ENCODE data around the gene CBFA2T2. TPM values are rescaled to one million over a fixed set of nuclear protein-coding genes. Genes with fewer than 3 reads are reported as not detected.

The CBFA2T2 gene
- total and polyA plus RNA-seq, 2 of the 4 experiments (the other 2 are of a cell fraction) = 3.8 to 6.2 TPM

GRCh38 chr20:33651562-33652048 is 161.7 kb downstream of the CBFA2T2 start:
- Histone ChIP-seq H3K36me3 (ENCODE audit: control insufficient read depth, insufficient read depth, low read length) (0 out of 2 replicates have a peak, but pooled peaks cover 5% of the 10 kb centered on the region), H3K27ac (ENCODE audit: insufficient read depth, low read length) (no peak overlapping the region), H2AFZ (replicated peaks; ENCODE audit: low read length, poor library complexity) (no peak overlapping the region), H2BK120ac (ENCODE audit: low read depth, low read length) (no peak overlapping the region), H3K18ac (ENCODE audit: low read depth, low read length) (no peak overlapping the region), H4K20me1 (ENCODE audit: insufficient read depth, low read length) (peaks cover 9% of the 10 kb centered on the region; the same call in 1 of the 2 replicates), H3K4me3 (ENCODE audit: insufficient read depth, low read depth, low read length) (no peak overlapping the region), H3K27me3 (ENCODE audit: control insufficient read depth, insufficient read depth, low read length) (no peaks in the 10 kb centered on the region), H2BK20ac (ENCODE audit: low read depth, low read length) (no peak overlapping the region), H3K14ac (replicated peaks; ENCODE audit: low read depth, low read length) (no peak overlapping the region), H3K9me3 (ENCODE audit: control insufficient read depth, insufficient read depth, low read length) (no peaks in the 10 kb centered on the region), H2AK5ac (ENCODE audit: low read depth, low read length) (no peak overlapping the region), H4K8ac (ENCODE audit: low read depth in 2 of 2, low read length in 2 of 2) (no peak overlapping the region), H3K4me2 (ENCODE audit: low read depth, low read length) (no peak overlapping the region), H3K4me1 (ENCODE audit: control insufficient read depth, insufficient read depth, low read length) (peaks cover 3% of the 10 kb centered on the region; the same call in 1 of the 2 replicates), H3K79me1 (ENCODE audit: low read depth in 1 of 2, low read length in 2 of 2) (no peaks in the 10 kb centered on the region), H3K23ac (ENCODE audit: low read depth, low read length) (no peak overlapping the region), H4K91ac (ENCODE audit: insufficient read depth, low read depth, low read length) (no peak overlapping the region), H4K5ac (ENCODE audit: low read depth, low read length) (no peak overlapping the region), H3K4ac (ENCODE audit: low read depth, low read length) (no peak overlapping the region), H3K9ac (ENCODE audit: low read depth, low read length) (no peak overlapping the region), H2AK9ac (replicated peaks; ENCODE audit: low read depth, low read length, poor library complexity) (no peak overlapping the region), H3K9me1 (ENCODE audit: insufficient read depth, low read length) (peaks cover 14% of the 10 kb centered on the region; the same call in 1 of the 2 replicates), H2BK5ac (ENCODE audit: low read depth, low read length, poor library complexity, severe bottlenecking) (no peak overlapping the region), H3K56ac (ENCODE audit: extremely low read depth, insufficient read depth, low read length) (no peak overlapping the region), H2BK15ac (ENCODE audit: low read depth, low read length) (no peak overlapping the region)
- in situ Hi-C loops (cut with MboI; ENCODE audit: low sequenced_read_pairs) = loop anchor here (5.0 kb wide), 1 partner anchor 199 kb away; no protein-coding TSS in a partner anchor
- ChIA-PET CTCF (interaction anchor here (0.6 kb wide), 1 partner anchor 198 kb away, joined by 4 read pairs; no protein-coding TSS in a partner anchor), POLR2A (ENCODE audit: unreplicated experiment) (no interaction called here)
- 92% methylated on average over 9 of the region's 13 CpGs; no CpG with 5 or more reads in 1 of the 2 experiments for WGBS, 2 experiments (ENCODE audit: extremely low coverage in 2 of 2, insufficient read length in 1 of 2)
- ATAC-seq (ENCODE audit: low read depth) = no peak
- TF ChIP-seq SMC3 (IDR thresholded peaks at IDR 0.05; ENCODE audit: low read depth, low read length) (no peak), RAD21 (IDR thresholded peaks at IDR 0.05; ENCODE audit: low read length) (no peak), USF2 (IDR thresholded peaks at IDR 0.05; ENCODE audit: low read depth, low read length) (no peak), NFE2L2 (IDR thresholded peaks at IDR 0.05; ENCODE audit: low read depth, low read length) (no peak), ELK1 (IDR thresholded peaks at IDR 0.05; ENCODE audit: borderline replicate concordance, low read depth, low read length) (no peak), RCOR1 (IDR thresholded peaks at IDR 0.05; ENCODE audit: insufficient replicate concordance, low read length) (no peak), POLR2A (IDR thresholded peaks at IDR 0.05; ENCODE audit: low read depth, low read length) (no peak), CEBPB (IDR thresholded peaks at IDR 0.05; ENCODE audit: low read depth, low read length) (no peak), MAFK (IDR thresholded peaks at IDR 0.05; ENCODE audit: low read depth, low read length) (no peak), FOS (IDR thresholded peaks at IDR 0.05; ENCODE audit: low read depth, low read length) (no peak), CTCF (conservative IDR thresholded peaks at IDR 0.05; ENCODE audit: low read depth, low read length) (no peak), BHLHE40 (IDR thresholded peaks at IDR 0.05; ENCODE audit: low read depth, low read length) (no peak), RFX5 (IDR thresholded peaks at IDR 0.05; ENCODE audit: low read depth, low read length) (no peak), MXI1 (IDR thresholded peaks at IDR 0.05; ENCODE audit: borderline replicate concordance, low read depth, low read length) (no peak), MAZ (IDR thresholded peaks at IDR 0.05; ENCODE audit: borderline replicate concordance, low read depth, low read length) (no peak), CHD1 (IDR thresholded peaks at IDR 0.05; ENCODE audit: low read depth, low read length) (no peak)
- intact Hi-C loops (cut with micrococcal nuclease) = no loop called here
- no peak for DNase-seq
- BruUV-seq (replicated peaks) = no TSS peak
- dilution Hi-C loops (cut with HindIII; ENCODE audit: low sequenced_read_pairs, unreplicated experiment) = no loop called here

Data from IMR-90 (cell line).